Measurements from ENCODE around the gene FGF19. TPM values are rescaled to one million over a fixed set of nuclear protein-coding genes. Genes with fewer than 3 reads are reported as not detected.

Gene FGF19
- total RNA-seq, 1 experiment from 2014 or later: 7.4 TPM

DNA sequence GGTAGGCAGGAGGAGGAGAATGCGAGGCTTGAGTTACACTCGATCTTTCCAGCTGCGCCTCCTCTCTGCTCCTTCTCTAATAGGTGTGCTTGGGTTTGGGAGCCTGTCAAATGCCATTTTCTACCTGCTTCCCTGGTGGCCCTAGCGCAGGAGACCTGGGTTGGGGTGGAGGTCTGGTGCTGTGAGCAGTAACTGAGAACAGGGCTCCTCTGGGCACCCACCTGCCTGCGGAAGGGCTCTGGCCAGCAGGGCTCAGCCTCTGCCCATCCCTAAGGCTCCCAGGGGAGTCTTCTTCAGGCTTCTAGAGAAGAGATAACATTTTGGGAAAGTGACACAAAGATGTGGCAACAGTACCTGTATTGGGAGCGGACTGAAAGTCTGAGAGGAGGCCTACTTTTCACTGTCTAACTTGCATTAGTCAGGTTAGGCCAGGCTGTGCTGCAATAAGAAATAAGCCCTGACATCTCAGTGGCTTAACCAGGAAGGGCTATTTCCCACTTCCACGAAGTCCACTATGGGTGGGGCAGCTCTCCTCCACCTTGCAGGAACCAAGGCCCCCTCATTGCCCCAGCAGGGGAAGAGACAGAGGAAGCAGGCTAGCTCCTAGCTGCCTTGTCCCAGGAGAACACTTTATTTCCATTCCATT lies 21.0 kb downstream of the FGF19 start:
- no peak overlapping the region for H3K23ac ChIP-seq (ENCODE audit: insufficient read length, low read depth, low read length)
- H3K79me1 ChIP-seq (ENCODE audit: insufficient read depth, low read depth, low read length, poor library complexity, severe bottlenecking): no peaks in the 10 kb centered on the region
- Mint-ChIP-seq H3K4me1 (peaks cover 0 to 6% of the 10 kb centered on the region in 2 experiments; a peak in 1 of 4 replicates), H3K9me3 (peaks cover 0 to 2% of the 10 kb centered on the region in 2 experiments; a peak in 3 of 5 replicates), H3K36me3 (ENCODE audit: insufficient read depth in 1 of 3, low read depth in 3 of 3) (no peaks in the 10 kb centered on the region), H3K27me3 (ENCODE audit: low read depth) (peaks cover 21% of the 10 kb centered on the region), H3K27ac (no peak overlapping the region), H3K4me3 (no peak overlapping the region)
- H3K4ac ChIP-seq (ENCODE audit: low read depth, low read length): no peak overlapping the region
- H3K18ac ChIP-seq (ENCODE audit: insufficient read length, low read depth, low read length): no peak overlapping the region
- H2BK15ac ChIP-seq (ENCODE audit: low read depth, low read length): no peak overlapping the region
- H2BK12ac ChIP-seq (ENCODE audit: insufficient read length, low read depth, low read length): no peak overlapping the region
- no CpG with 5 or more reads among the region's 7 CpGs for WGBS (ENCODE audit: extremely low coverage, insufficient read length, low lambda C conversion rate)
- no peak overlapping the region for H4K8ac ChIP-seq (replicated peaks; ENCODE audit: insufficient read length, low read depth, low read length)
- H4K91ac ChIP-seq (ENCODE audit: insufficient read length, low read depth, low read length): no peak overlapping the region
- no peaks in the 10 kb centered on the region for H3K9me3 ChIP-seq (ENCODE audit: control insufficient read depth, low read depth, low read length)
- no peak overlapping the region for H3K27ac ChIP-seq (ENCODE audit: insufficient read length, low read depth, low read length)
- no peaks in the 10 kb centered on the region for H3K23me2 ChIP-seq (ENCODE audit: insufficient read length, low read depth, low read length, poor library complexity, severe bottlenecking)
- no peak overlapping the region for H3K56ac ChIP-seq (ENCODE audit: insufficient read length, low read depth, low read length)
- no peak overlapping the region for H3T11ph ChIP-seq (ENCODE audit: low read length)
- no peaks in the 10 kb centered on the region for H3K27me3 ChIP-seq (ENCODE audit: insufficient read depth, low read length)
- H3K14ac ChIP-seq (ENCODE audit: insufficient read depth, low read length): no peak overlapping the region
- no peaks in the 10 kb centered on the region for H3K79me2 ChIP-seq (ENCODE audit: insufficient read depth, low read length)
- no peak overlapping the region for H2BK20ac ChIP-seq (ENCODE audit: low read depth, low read length, poor library complexity, severe bottlenecking)
- TF ChIP-seq, protein P1, sequence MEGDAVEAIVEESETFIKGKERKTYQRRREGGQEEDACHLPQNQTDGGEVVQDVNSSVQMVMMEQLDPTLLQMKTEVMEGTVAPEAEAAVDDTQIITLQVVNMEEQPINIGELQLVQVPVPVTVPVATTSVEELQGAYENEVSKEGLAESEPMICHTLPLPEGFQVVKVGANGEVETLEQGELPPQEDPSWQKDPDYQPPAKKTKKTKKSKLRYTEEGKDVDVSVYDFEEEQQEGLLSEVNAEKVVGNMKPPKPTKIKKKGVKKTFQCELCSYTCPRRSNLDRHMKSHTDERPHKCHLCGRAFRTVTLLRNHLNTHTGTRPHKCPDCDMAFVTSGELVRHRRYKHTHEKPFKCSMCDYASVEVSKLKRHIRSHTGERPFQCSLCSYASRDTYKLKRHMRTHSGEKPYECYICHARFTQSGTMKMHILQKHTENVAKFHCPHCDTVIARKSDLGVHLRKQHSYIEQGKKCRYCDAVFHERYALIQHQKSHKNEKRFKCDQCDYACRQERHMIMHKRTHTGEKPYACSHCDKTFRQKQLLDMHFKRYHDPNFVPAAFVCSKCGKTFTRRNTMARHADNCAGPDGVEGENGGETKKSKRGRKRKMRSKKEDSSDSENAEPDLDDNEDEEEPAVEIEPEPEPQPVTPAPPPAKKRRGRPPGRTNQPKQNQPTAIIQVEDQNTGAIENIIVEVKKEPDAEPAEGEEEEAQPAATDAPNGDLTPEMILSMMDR (conservative IDR thresholded peaks at IDR 0.05): no peak
- peaks cover 2% of the 10 kb centered on the region for H4K20me1 ChIP-seq (ENCODE audit: control insufficient read depth, insufficient read depth, insufficient read length)
- no peak overlapping the region for H3K9ac ChIP-seq (ENCODE audit: extremely low read depth, insufficient read length, low read length)
- H4K5ac ChIP-seq (ENCODE audit: insufficient read length, low read depth, low read length): no peak overlapping the region
- H2BK5ac ChIP-seq (ENCODE audit: insufficient read length, low read length): no peak overlapping the region
- DNase-seq: no peak
- H2BK120ac ChIP-seq (ENCODE audit: low read depth, low read length, poor library complexity, severe bottlenecking): no peak overlapping the region
- no peak overlapping the region for H2AFZ ChIP-seq (ENCODE audit: low read length)
- no peak overlapping the region for H3K4me2 ChIP-seq (ENCODE audit: insufficient read depth, insufficient read length, low read length)
- H3K4me1 ChIP-seq (ENCODE audit: insufficient read depth, low read length): no peaks in the 10 kb centered on the region
- H2AK5ac ChIP-seq (ENCODE audit: insufficient read length, low read length): no peak overlapping the region
